HG02943 (cell line): Measurements from ENCODE around the gene B3GALT5.
"Not testable (repeated sequence)": the region's sequence is repeated elsewhere in the genome, so short reads cannot be mapped to it uniquely, and the experiment has no call there.

Source experiments
- ATAC-seq: cut with Tn5 transposase; IDR thresholded peaks from one replicate; pipeline ENCODE4 v1.9.1; 2021; ENCODE audit warnings: mild to moderate bottlenecking, low read depth, moderate library complexity; ENCODE audit not compliant: unreplicated experiment

The B3GALT5 gene

GRCh38 chr21:39686646-39687468 lies 74.1 kb downstream of the B3GALT5 start:
- ATAC-seq: no peak

GRCh38 chr21:39688010-39688409 lies 75.3 kb downstream of the B3GALT5 start:
- no peak for ATAC-seq

- not testable (repeated sequence) for ATAC-seq
These were observed 77.1 kb downstream of the B3GALT5 start for GRCh38 chr21:39689860-39690259.

GRCh38 chr21:39690454-39690853 lies 77.7 kb downstream of the B3GALT5 start:
- no peak for ATAC-seq

GRCh38 chr21:39694750-39695149 lies 82.0 kb downstream of the B3GALT5 start:
- ATAC-seq: no peak

GRCh38 chr21:39696196-39696595 lies 83.5 kb downstream of the B3GALT5 start:
- no peak for ATAC-seq

GRCh38 chr21:39696618-39697017 lies 83.9 kb downstream of the B3GALT5 start:
- no peak for ATAC-seq

GRCh38 chr21:39700318-39700717 lies 87.6 kb downstream of the B3GALT5 start:
- no peak for ATAC-seq

- ATAC-seq: no peak
These were observed 90.8 kb downstream of the B3GALT5 start for GRCh38 chr21:39703578-39703977.

- ATAC-seq: no peak
These were observed 93.1 kb downstream of the B3GALT5 start for GRCh38 chr21:39705849-39706248.

- ATAC-seq: no peak
These were observed 94.6 kb downstream of the B3GALT5 start for GRCh38 chr21:39707316-39707715.

- ATAC-seq: no peak
These were observed 98.1 kb downstream of the B3GALT5 start for GRCh38 chr21:39710866-39711265.

- no peak for ATAC-seq
These were observed 99.5 kb downstream of the B3GALT5 start for GRCh38 chr21:39712273-39712672.

GRCh38 chr21:39712976-39713375 lies 100.2 kb downstream of the B3GALT5 start:
- no peak for ATAC-seq

GRCh38 chr21:39713905-39714304 lies 101.2 kb downstream of the B3GALT5 start:
- ATAC-seq: no peak

GRCh38 chr21:39714331-39714730 lies 101.6 kb downstream of the B3GALT5 start:
- no peak for ATAC-seq

- no peak for ATAC-seq
These were observed 103.2 kb downstream of the B3GALT5 start for GRCh38 chr21:39715804-39716397.

GRCh38 chr21:39720126-39720778 lies 107.5 kb downstream of the B3GALT5 start:
- ATAC-seq: no peak

GRCh38 chr21:39721885-39722284 lies 109.1 kb downstream of the B3GALT5 start:
- ATAC-seq: no peak
